Lower lobe of right lung (tissue), 2 donors: ENCODE data around the gene COA3. TPM values are rescaled to one million over a fixed set of nuclear protein-coding genes. Genes with fewer than 3 reads are reported as not detected.

Experiments used
- ATAC-seq, 2 donors: fragments of 200-7000 bp; cut with Tn5 transposase; one replicate each; pipeline ENCODE4 v1.9.1; 2020 to 2022; ENCODE audit warnings: mild to moderate bottlenecking in 2 of 2, moderate library complexity in 2 of 2
- DNase-seq: peaks from one replicate; pipeline ENCODE4 v3.0.0-alpha.2; 2020
- H3K27ac ChIP-seq: fragments of 200-600 bp; one replicate; pipeline ENCODE4 v1.8.0; 2022
- H3K27me3 ChIP-seq: fragments of 200-600 bp; one replicate; pipeline ENCODE4 v1.8.0; 2022; ENCODE audit warnings: low read depth
- H3K36me3 ChIP-seq: fragments of 200-600 bp; one replicate; pipeline ENCODE4 v1.8.0; 2022; ENCODE audit warnings: mild to moderate bottlenecking
- H3K4me1 ChIP-seq: fragments of 200-600 bp; one replicate; pipeline ENCODE4 v1.8.0; 2022
- H3K4me3 ChIP-seq: fragments of 200-600 bp; one replicate; pipeline ENCODE4 v1.8.0; 2022; ENCODE audit warnings: mild to moderate bottlenecking
- H3K9me3 ChIP-seq: fragments of 200-600 bp; one replicate; pipeline ENCODE4 v1.8.0; 2022
- intact Hi-C: fragments of 100-400 bp; cut with DNase I; formaldehyde crosslinking; loops from one replicate; pipeline ENCODE4 v1.11.0; 2022
- total RNA-seq: library from RNA; stranded (reverse); fragmentation: NEBNext Ultra II Directional; extraction: Animal tissue kit (Norgen Biotek cat#: 25700); gene quantifications from one replicate; pipeline ENCODE4 v1.2.1, GENCODE V29; 2021
- TF ChIP-seq, protein P1 (sequence below): fragments of 200-600 bp; IDR thresholded peaks from one replicate; pipeline ENCODE4 v1.8.0; 2022; ENCODE audit warnings: antibody characterized with exemption, mild to moderate bottlenecking
- donor health status: DM: no; HTN: yes; CAD: no; lungs with severe emphysema.

COA3 gene
- total RNA-seq, 1 donor from 2014 or later: 54.5 TPM

DNA sequence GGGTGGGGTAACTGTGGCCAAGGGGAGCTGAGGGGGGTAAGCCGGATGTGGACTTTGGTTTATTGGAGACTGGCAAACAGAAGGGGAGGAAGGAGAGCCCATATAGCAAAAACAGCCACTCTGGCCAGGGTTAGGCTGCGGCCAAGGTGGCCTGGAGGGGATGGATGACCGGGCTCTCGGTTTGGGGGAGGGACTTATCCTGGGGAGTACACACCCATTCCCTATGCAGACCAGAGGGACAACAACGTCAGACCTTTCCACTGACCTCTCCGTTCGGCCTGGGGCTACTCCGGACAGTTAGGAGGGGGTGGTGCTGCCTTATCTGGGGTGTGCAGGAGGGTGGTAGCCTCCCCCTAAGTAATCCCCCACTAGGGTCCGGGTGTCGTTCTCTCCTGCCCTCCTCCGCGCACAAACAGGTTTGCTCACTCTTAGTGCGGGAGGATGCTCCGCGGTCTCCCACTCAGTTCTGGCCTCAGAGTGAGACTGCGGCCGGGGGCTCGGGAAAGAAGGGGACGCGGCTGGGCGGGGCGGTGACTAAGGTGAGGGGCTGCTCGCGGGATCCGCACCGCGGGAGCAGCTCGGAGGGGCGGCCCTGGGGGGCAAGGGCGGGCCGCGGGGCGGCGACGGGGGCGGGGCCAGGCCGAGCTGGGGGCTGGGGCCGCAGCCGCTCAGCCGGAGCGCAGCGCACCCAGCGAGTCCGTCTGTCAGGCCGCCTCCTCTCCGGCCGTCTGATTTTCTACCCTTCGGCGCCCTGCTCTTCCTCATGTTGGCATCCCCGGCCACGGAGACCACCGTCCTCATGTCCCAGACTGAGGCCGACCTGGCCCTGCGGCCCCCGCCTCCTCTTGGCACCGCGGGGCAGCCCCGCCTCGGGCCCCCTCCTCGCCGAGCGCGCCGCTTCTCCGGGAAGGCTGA, 18.3 kb downstream of the COA3 start, which contains the start of gene WNK4:
WNK4 (plus strand) TSS at position 675 of the 915 bp plus-strand sequence; CDS start at position 764, 89 bp downstream.
- Histone ChIP-seq H3K4me1 (peaks cover 18% of the 10 kb centered on the region), H3K36me3 (peaks cover 45% of the 10 kb centered on the region), H3K9me3 (no peaks in the 10 kb centered on the region), H3K4me3 (peak within 1 kb of the TSS; percentile 31), H3K27ac (no peak within 1 kb of the TSS), H3K27me3 (peaks cover 52% of the 10 kb centered on the region)
- intact Hi-C loops: no loop called here
- TF ChIP-seq, protein P1, sequence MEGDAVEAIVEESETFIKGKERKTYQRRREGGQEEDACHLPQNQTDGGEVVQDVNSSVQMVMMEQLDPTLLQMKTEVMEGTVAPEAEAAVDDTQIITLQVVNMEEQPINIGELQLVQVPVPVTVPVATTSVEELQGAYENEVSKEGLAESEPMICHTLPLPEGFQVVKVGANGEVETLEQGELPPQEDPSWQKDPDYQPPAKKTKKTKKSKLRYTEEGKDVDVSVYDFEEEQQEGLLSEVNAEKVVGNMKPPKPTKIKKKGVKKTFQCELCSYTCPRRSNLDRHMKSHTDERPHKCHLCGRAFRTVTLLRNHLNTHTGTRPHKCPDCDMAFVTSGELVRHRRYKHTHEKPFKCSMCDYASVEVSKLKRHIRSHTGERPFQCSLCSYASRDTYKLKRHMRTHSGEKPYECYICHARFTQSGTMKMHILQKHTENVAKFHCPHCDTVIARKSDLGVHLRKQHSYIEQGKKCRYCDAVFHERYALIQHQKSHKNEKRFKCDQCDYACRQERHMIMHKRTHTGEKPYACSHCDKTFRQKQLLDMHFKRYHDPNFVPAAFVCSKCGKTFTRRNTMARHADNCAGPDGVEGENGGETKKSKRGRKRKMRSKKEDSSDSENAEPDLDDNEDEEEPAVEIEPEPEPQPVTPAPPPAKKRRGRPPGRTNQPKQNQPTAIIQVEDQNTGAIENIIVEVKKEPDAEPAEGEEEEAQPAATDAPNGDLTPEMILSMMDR: no peak
- ATAC-seq: peak; percentile 18 to 20
- DNase-seq: no peak

DNA sequence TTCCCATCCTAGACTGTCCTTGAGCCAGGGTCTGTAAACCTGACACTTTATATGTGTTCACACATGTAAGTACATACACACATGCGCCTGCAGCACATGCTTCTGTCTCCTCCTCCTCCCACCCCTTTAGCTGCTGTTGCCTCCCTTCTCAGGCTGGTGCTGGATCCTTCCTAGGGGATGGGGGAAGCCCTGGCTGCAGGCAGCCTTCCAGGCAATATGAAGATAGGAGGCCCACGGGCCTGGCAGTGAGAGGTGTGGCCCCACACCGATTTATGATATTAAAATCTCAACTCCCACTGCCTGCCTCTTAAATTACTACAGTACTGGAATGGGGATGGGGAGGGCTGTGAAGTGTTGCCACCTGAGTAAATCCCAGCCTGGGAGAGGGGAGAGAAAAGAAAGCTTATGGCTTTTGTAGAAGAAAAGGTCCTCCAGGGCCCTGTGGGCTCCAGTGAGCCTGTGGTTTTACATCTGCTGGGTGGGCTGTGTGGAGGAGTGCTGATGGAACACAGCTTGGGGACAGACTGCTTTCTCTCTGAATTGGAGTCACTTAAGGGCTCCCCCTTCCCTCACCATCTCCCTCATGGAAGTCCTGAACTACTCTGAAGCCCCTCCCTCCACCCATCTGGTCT, 19.1 kb downstream of the COA3 start:
- ATAC-seq (no peak), DNase-seq (no peak)
- no peaks in the 10 kb centered on the region for H3K9me3 ChIP-seq
- no peak overlapping the region for H3K4me3 ChIP-seq
- intact Hi-C loops: no loop called here
- H3K27me3 ChIP-seq: peaks cover 46% of the 10 kb centered on the region
- TF ChIP-seq, protein P1: no peak
- peaks cover 46% of the 10 kb centered on the region for H3K36me3 ChIP-seq
- H3K27ac ChIP-seq: no peak overlapping the region
- peaks cover 21% of the 10 kb centered on the region for H3K4me1 ChIP-seq

DNA sequence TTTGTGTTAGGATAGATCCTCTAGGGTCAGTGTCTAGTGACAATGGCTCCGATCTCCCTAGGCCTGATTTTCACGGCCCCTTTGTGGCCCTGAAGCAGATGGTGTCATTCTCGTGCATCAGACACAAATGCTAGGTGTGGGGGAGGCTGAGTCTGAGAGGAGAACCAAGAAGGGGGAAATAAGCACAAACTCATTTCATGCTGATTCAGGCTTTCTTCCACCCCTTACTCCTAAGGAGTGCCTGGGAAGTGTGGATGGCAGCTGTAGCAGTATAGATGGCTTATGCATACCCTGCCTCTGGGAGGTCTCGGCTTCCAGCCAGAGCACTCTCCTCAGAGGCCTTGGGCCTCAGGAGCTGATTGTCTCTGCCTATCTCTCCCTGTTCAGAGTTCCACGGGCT, 19.9 kb downstream of the COA3 start:
- Histone ChIP-seq H3K27ac (no peak overlapping the region), H3K9me3 (no peaks in the 10 kb centered on the region), H3K27me3 (peaks cover 37% of the 10 kb centered on the region), H3K4me3 (no peak overlapping the region), H3K4me1 (peaks cover 20% of the 10 kb centered on the region), H3K36me3 (peaks cover 46% of the 10 kb centered on the region)
- no peak for DNase-seq
- intact Hi-C loops: no loop called here
- TF ChIP-seq, protein P1: no peak
- no peak for ATAC-seq

DNA sequence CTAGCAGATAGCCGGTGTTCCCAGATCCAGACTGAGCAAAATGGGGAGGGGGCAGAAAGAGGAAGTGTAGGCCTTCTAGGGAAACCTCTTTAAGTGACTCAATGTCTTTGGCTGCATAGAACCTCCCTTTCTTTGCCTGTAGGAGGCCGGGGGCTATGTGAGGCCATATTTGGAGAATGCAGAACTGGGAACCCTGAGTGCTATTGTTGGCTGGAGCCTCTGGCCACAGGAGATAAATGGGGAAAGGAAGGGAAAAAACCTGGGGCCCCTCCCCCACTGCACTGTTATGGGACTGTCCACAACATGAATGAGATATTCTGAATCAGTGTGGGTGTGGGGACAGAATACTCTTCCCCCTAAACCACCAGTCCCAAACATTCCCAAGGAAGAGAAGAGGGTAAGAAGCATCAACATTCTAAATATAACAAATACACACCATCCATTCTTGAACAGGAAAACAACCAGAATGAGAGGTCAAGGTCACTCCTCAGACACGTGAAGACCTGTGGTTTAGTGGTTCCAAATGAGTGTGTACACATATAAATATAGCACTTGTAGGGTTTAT, 22.9 kb downstream of the COA3 start:
- ATAC-seq (no peak), DNase-seq (no peak)
- Histone ChIP-seq H3K27ac (no peak overlapping the region), H3K27me3 (peaks cover 8% of the 10 kb centered on the region), H3K36me3 (peaks cover 46% of the 10 kb centered on the region), H3K4me1 (peaks cover 31% of the 10 kb centered on the region), H3K4me3 (no peak overlapping the region), H3K9me3 (no peaks in the 10 kb centered on the region)
- intact Hi-C loops: no loop called here
- TF ChIP-seq, protein P1: no peak

DNA sequence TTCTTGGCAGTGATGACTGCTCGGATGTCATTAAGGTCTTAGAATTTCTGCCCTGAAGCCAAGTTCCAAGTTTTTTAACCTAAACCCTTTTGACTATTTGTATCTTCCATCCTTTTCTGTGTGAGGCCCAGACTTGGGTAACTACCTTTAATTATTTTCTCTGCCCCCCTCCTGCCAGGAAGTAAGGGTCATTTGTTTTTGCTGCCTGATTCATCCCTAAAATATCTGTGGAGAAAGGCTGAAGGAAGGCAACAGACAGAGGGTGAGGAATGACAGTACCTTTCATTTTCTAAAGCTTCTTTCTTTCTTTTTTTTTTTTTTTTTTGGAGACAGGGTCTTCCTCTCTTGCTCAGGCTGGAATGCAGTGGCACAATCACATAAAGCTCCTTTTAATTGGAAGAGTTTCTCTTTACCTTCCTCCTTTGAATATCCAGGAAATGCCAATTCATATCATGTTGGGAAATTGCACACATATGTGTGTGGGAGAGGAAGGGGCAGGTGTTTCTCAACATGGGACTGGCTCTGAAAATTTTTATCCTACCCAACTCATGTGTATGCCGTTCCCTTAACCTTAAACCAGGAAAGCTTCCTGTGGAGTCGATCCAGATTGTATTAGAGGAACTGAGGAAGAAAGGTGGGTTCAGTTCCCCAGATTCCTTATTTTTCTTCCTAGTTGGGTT, 24.3 kb downstream of the COA3 start:
- intact Hi-C loops: no loop called here
- TF ChIP-seq, protein P1: no peak
- Histone ChIP-seq H3K27me3 (no peaks in the 10 kb centered on the region), H3K4me3 (peak overlapping the region; percentile 87), H3K36me3 (peaks cover 41% of the 10 kb centered on the region), H3K9me3 (no peaks in the 10 kb centered on the region), H3K4me1 (peaks cover 22% of the 10 kb centered on the region), H3K27ac (no peak overlapping the region)
- DNase-seq (no peak), ATAC-seq (no peak)
